NCI-H1105 treated with DMSO at 0.1 percent for 48 hours (cell line): Measurements from ENCODE around the gene ZHX3.

Source experiments
- DNase-seq: peaks from one replicate; lab custom pipeline; 2025; lab: John Stamatoyannopoulos, UW

Gene ZHX3

GRCh38 chr20:41150664-41151063 lies 166.9 kb downstream of the ZHX3 start:
- DNase-seq, result no peak

DNA sequence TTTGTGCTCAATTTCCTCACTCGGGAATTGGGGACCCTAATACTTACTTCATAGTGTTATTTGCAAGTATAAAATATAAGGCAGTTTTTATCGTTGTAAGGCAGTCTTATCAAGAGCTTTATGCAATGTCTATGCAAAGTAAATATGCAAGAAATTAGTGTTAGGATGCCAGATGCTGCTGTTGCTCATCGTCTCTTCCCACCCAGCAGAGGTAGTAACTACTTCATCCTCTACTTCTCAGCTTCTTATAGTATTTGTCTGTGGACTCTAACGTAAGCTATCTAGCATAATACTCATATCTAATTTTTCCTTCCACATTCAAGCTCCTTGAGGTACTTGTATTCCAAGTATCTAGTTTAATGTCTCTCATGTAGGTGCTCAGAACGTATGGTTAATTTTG lies 168.6 kb downstream of the ZHX3 start:
- no peak for DNase-seq

DNA sequence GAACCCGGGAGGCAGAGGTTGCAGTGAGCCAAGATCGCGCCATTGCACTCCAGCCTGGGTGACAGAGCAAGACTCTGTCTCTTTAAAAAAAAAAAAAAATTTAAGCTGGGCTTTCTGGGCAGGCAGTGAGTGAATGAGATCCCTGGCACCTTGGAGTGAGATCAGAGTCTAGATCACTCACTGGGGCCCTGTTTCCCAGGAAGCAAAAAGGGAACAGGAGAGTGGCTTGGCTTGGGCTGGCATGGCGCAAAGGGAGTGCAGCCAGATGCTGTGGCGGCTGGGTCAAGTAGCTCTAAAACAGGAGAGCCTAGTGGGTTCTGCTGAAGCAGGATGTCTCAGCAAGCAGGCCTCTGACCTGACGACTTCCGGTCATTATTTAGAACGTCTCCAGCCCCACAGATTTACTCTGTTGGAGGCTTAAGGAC lies 169.8 kb downstream of the ZHX3 start:
- DNase-seq, result no peak

- DNase-seq, result no peak
Observed at GRCh38 chr20:41145821-41146620, 171.5 kb downstream of the ZHX3 start.

DNA sequence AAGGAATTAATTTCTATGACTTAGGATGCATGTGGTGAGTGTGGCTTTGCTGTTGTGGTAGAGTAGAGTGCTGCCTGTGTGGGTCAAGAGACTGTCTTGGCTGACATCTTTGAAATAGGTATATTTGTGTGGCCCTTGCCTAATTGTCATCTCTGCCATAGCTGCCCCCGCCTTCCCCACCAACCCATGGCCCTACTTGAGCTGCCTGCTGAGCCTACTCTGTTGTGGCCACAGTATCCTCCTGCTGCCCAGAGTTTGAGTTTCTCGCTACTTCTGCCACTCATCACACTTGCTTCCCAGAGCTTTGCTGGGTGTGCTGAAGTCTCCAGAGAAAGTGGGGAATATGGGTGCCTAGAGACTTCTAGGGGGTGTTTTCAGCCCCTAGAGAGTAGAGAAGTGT lies 172.2 kb downstream of the ZHX3 start:
- no peak for DNase-seq

GRCh38 chr20:41143354-41143753 lies 174.2 kb downstream of the ZHX3 start:
- DNase-seq, result no peak

DNA sequence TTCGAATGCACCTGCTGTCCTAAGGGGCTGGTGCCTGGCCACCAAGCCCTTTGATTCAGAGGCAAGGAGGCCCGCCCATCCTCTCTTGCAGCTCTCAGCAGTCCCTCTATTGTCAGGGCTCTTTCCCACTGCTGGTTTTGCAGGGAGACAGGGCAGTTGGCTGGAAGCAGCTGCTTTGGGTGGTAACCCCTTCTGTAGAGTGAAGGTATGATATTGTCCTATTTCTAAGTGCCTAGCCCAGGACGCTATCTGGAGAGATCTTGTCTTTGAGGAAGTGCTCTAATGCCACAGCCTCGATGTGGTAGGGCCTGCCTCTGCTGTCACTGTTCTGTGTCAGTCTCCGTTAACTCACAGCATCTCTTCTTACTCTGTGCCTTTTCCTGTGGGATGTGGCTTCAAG lies 174.6 kb downstream of the ZHX3 start:
- no peak for DNase-seq

GRCh38 chr20:41142245-41142644 lies 175.3 kb downstream of the ZHX3 start:
- DNase-seq, result no peak

- no peak for DNase-seq
Observed at GRCh38 chr20:41141153-41141815, 176.2 kb downstream of the ZHX3 start.

DNA sequence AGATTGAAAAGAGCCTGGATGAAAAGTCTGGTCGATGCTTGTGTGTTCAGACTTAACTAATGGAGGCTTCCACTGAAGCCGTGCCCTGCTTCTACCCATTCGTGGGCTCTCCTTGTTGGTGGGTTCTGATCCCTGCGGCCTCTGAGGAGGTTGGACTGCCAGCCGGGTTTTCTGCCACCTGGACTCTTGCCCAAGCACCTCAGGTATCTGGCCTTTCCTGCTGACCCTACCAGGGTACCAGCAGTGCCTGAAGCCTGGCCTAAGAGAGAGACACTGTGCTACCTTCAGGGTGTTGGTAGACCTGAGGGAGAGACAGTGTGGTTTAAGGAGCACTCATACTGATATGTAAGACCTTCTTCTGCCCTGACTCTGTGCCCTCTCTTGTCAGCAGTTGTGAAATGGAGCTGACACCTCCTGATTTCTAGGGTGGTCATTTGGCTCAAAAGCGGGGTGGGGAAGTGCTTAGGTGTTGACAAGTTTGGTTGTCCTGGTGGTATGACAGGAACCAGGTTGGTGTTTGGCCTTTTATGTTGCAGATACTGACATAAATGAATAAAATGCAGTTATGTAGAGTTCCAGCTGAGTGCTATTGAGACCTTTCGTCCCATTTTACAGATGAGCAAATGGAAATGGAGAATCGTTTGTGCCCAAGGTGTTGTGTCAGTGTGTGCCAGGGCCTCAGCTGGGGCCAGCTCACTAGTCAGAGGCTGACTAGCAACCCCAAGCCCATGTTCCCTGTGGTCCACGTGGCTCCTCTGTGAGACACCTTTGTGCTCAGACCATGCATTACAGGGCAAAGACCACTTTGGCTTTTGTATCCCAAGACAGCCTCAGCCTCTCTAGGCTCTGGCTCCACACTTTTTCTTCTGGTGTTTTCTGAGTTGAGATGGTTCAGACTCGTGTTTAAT lies 177.1 kb downstream of the ZHX3 start:
- no peak for DNase-seq

DNA sequence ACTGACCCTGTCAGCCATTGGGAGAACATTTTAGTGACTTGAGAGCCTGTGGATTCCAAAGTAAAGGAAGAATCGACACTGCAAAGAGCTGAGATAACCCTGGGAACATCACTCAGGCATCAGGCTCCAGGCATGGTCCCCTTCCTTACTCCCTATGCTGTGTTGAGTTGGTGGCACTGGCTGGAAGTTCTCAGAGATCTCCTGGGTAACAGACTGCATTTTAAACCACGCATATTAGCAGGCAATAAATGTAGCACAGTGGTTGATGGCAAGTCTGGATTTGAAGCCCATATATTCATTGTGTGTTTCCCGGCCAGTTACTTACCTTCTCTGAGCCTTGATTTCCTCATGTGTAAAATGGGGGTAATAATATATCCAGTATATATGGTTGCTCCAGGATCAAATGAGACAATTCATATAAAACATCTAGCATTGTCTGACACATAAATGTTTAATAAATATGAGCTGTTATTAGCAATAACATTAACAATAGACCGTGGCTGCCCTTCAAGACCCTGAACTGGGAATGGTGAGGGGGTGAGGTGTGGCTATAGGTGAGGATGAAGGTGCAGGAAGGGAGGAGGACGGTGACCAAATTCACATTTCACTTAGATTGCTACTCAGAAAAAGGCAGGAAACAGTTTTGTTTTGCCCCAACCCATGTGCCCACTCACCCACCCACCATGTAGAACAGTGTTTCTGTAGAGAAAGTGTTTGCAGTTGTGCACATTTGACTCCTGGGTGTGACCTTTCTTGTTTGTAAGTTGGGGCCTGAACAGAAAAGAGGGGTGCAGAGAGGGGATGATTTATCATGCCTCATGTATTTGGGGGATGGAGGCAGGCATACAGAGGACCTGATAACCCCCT lies 178.1 kb downstream of the ZHX3 start:
- DNase-seq, result no peak

DNA sequence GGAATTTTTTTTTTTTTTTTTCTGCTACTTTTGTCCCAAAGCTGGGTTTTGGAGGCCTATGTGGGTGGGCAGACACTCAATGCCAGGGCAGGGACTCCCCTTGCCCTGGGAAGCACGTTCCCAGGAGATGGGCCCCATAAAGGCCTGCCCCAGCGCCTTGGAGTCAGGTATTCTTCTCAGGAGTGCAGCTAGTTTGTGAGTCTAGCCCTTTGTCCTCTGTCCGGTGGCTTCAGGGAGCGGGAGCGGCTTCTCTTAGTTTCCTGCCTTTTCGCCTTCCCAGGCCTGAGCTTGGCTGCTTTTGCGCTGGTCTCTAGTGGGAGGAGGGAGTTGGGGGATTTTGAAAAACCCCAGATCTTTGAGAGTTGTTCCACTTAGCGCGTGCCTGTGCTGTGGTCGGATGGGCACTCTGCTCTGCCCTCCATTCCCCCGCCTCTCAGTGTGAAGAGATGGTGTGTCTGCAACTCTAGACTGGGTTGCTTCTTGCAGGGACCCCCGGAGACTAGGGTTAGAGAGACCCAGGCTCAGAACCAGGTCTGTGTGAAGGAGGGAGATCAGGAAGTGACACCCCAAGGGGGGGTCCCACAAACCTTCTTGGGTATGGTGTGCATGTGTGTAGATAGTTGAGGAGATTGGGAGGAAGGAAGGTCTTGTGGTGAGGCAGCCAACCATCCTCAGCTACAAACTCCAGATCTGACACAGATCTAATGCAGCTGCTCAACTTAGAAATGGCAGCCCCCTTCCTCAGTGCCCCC lies 178.9 kb downstream of the ZHX3 start:
- DNase-seq, result no peak

DNA sequence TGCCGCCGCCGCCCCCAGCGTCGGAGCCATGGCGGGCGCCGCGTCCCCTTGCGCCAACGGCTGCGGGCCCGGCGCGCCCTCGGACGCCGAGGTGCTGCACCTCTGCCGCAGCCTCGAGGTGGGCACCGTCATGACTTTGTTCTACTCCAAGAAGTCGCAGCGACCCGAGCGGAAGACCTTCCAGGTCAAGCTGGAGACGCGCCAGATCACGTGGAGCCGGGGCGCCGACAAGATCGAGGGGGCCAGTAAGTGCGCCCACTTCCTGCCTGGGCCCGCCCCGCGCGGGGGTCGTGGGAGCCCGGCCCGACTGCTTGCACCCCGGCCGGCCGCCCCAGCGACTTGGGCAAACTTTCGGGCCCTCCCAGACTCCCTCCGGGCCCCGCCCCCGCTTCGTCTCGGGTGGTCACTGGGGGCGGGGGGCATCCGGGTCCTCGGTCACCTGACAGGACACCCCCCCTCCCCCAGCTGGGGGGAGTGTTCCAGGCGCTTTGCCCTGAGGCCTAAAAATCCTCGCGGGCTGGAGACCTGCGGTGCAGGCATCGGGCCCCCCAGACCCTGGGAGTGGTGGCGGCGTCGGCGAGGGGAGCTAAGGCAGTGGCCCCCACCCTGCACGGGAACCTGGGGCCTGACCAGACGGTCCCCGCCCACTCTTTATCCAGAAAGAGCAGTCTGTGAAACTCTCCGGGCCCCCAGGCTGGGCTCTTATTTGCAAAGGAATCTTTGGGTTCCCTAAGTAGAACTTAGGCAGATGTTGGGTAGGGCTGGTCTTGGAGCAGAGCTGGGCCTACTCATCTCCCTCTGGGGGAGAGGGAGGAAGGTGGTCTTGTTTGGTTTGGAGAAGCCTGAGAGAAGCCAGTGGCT lies 179.7 kb downstream of the ZHX3 start:
- peak; percentile 74 for DNase-seq

DNA sequence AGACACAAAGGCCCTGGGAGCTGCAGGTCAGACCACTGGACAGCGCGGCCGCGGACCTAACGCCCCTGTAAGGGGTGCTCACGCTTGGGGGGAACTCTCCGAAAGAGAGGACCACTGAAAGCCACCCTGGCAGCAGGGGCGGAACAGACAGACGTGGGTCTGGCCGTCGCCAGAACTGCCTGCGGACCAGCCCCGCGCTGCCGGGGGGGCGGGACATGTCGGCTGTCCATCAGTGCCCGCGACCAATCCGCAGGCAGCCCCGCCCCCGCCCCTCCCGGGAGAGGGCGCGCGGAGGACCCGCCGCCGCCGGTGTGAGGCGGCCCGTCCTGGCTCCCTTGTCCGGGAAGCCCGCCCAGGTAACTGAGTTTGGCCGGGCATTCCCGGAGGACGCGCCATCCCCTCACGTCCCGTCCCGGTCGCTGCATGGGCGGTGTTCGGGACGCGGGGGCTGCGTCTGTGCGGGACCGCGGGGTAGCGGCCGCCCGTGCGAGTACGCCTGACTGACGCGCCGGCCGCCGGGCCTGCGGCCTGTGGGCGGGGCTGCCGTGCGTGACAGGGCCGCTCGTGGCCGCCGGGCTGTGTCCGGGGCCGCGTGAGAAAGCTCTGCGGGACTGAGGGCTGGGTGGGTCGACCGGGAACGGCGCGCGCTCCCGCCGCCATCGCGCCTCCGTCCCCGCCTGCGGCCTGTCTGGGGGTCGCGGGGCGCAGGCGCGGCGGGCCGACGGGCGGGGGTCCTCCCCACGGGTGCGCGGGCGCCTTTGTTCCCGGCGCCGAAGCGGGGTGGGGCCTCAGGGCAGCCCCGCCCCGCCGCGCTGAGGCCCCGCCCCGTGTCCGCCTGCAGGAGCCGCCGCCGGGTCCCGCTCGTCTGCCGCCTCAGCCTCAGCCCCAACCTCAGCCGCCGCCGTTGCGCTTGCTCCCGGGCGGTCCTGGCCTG lies 180.6 kb downstream of the ZHX3 start, which contains the start of gene PLCG1:
Gene PLCG1 (plus strand): TSS at position 864 of the 934 bp plus-strand sequence. CDS start 99 bp downstream, outside the sequence.
- peak; percentile 79 for DNase-seq

- DNase-seq, result no peak
Observed at GRCh38 chr20:41135888-41136679, 181.4 kb downstream of the ZHX3 start.

DNA sequence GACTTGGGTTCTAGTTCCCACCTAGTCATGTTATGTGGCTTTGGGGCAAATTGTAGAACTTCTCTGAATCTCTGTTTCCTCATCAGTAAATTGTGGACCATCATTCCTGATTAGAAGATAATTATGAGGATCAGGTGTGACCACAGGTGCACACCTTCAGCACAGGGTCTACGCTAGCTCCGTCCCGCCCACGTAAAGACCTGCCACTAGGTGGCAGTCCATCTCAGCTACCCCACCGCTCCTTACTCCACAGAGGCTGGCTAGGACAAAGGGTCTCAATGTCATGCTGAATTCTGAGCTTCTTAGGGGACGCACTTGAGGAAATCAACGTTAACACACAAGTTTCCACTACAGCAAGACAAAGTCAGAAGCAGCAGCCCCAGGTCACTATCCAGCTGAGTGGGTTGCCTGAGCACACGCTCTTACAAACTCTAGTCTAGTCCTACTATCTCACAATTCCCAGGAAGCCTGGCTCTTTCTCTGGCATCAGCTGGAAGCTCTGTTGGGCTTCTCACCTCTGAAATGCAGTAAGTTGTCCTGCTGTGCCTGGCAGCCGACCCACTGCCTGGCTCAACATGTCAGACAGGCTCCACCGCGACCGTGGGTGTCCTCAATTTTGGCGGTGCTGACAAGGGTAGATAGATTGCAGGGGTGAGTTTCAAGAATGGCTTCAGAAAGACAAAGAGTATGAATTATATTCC lies 182.2 kb downstream of the ZHX3 start:
- peak; percentile 44 for DNase-seq
